Activated CD4-positive, alpha-beta T cell treated with anti-CD3 and anti-CD28 coated beads, Interleukin-2, amount 50 U/mL, for 1 hour (primary cell): ENCODE results near the gene OTC.

Experiments
- DNase-seq: peaks from one replicate; pipeline ENCODE4 v3.0.0-alpha.2; 2020

OTC gene

GRCh38 chrX:38357747-38358673 lies 5.6 kb downstream of the OTC start:
- DNase-seq: no peak

GRCh38 chrX:38363046-38363445 lies 10.6 kb downstream of the OTC start:
- DNase-seq: no peak

GRCh38 chrX:38365954-38366353 lies 13.6 kb downstream of the OTC start:
- no peak for DNase-seq

- no peak for DNase-seq
Measured at GRCh38 chrX:38368774-38369173, 16.4 kb downstream of the OTC start.

GRCh38 chrX:38371641-38372040 lies 19.2 kb downstream of the OTC start:
- DNase-seq: no peak

GRCh38 chrX:38374431-38374830 lies 22.0 kb downstream of the OTC start:
- DNase-seq: no peak

- no peak for DNase-seq
Measured at GRCh38 chrX:38375891-38376290, 23.5 kb downstream of the OTC start.

- no peak for DNase-seq
Measured at GRCh38 chrX:38376747-38377146, 24.3 kb downstream of the OTC start.

- DNase-seq: no peak
Measured at GRCh38 chrX:38379088-38379487, 26.7 kb downstream of the OTC start.

- no peak for DNase-seq
Measured at GRCh38 chrX:38382663-38383062, 30.3 kb downstream of the OTC start.

- DNase-seq: no peak
Measured at GRCh38 chrX:38400389-38400910, 48.0 kb downstream of the OTC start.

- DNase-seq: no peak
Measured at GRCh38 chrX:38402118-38402517, 49.7 kb downstream of the OTC start.

- no peak for DNase-seq
Measured at GRCh38 chrX:38403834-38404233, 51.4 kb downstream of the OTC start.

GRCh38 chrX:38407126-38407525 lies 54.7 kb downstream of the OTC start:
- no peak for DNase-seq

GRCh38 chrX:38409289-38409688 lies 56.9 kb downstream of the OTC start:
- no peak for DNase-seq

GRCh38 chrX:38426785-38427184 lies 74.4 kb downstream of the OTC start:
- no peak for DNase-seq

GRCh38 chrX:38431525-38431924 lies 79.1 kb downstream of the OTC start:
- no peak for DNase-seq

- DNase-seq: no peak
Measured at GRCh38 chrX:38435130-38435529, 82.7 kb downstream of the OTC start.

GRCh38 chrX:38437093-38437492 lies 84.7 kb downstream of the OTC start:
- no peak for DNase-seq

GRCh38 chrX:38438321-38438720 lies 85.9 kb downstream of the OTC start:
- DNase-seq: no peak

- DNase-seq: no peak
Measured at GRCh38 chrX:38452603-38453002, 100.2 kb downstream of the OTC start.

GRCh38 chrX:38458071-38458470 lies 105.7 kb downstream of the OTC start:
- DNase-seq: no peak

GRCh38 chrX:38462257-38462656 lies 109.9 kb downstream of the OTC start:
- no peak for DNase-seq

- no peak for DNase-seq
Measured at GRCh38 chrX:38465686-38466085, 113.3 kb downstream of the OTC start.
